Bronchial epithelial cell (primary cell): ENCODE data around the gene IL1RL2. TPM values are rescaled to one million over a fixed set of nuclear protein-coding genes. Genes with fewer than 3 reads are reported as not detected.

ENCODE experiments used
- DNase-seq: peaks from one replicate; pipeline ENCODE4 v3.0.0-alpha.2; 2010; ENCODE audit warnings: low read depth
- FAIRE-seq: peaks from 2 replicates; lab custom pipeline; 2011; peaks lifted over from hg19 to GRCh38; lab: Jason Lieb, UNC
- H3K27me3 ChIP-seq: 2 replicates; pipeline ENCODE4 v1.5.1; 2011; ENCODE audit warnings: low read length; ENCODE audit not compliant: control insufficient read depth, insufficient read depth
- H3K36me3 ChIP-seq: 2 replicates; pipeline ENCODE4 v1.5.1; 2011; ENCODE audit warnings: low read length; ENCODE audit not compliant: control insufficient read depth, insufficient read depth
- H3K4me3 ChIP-seq: 2 replicates; pipeline ENCODE4 v1.5.1; 2011; ENCODE audit warnings: mild to moderate bottlenecking, low read depth, low read length, control low read depth
- total RNA-seq: library from RNA; depleted of rRNA; stranded (reverse); fragments of >200 nt; gene quantifications from 2 replicates; pipeline ENCODE4 v1.2.1, GENCODE V29; 2014
- TF ChIP-seq, protein P1 (sequence below): IDR thresholded peaks from 2 replicates; pipeline ENCODE4 v1.5.1; 2011; ENCODE audit warnings: mild to moderate bottlenecking, moderate library complexity, low read length, control low read depth, inconsistent platforms; ENCODE audit not compliant: insufficient read depth, severe bottlenecking

Gene IL1RL2
- total RNA-seq, 1 donor from 2014 or later: 1.8 TPM

DNA sequence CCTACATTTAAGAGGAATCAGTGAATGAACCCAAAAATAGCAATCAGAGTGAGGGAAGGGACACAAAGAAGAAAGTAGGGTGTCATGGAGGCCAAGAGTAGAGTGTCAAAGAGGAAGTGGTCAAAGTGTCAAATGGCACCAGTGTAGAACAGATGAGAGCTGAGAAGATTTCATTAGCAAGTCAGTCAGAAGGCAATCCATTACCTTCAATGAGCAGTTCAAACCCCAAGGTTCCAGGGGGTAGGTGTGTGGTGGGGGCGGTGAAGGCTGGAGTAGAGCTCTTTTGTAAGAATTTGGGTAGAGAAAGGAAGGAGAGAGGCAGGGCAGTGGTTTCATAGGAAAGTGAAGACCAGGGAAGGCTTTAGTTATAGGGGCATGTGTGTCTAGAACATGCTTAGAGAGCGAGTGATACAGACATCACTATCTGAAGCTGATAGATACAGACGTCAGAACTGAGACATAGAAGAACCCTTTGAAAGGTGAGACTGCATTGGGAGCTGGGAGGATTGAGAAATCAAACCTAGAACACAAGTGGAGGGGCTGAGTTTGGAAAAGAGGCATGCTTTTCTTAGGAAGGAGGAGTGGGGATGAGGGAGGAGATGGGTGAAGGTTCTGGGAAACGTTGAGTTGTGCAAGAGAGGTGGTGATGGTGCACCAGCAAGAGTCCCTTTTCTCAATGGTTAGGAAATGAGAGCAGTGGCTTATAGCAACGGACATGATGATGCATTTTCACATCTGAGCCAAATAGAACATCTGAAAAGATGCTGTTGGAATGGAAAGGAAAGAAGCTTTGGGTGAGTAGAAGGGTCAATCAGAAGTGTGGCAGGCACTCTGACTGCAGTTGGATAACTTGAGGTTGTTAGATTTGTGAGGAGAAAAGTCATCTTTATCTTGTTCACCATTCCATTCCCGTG, 75.7 kb downstream of the IL1RL2 start:
- no peaks in the 10 kb centered on the region for H3K36me3 ChIP-seq
- no peaks in the 10 kb centered on the region for H3K27me3 ChIP-seq
- FAIRE-seq (no peak), DNase-seq (no peak)
- TF ChIP-seq, protein P1, sequence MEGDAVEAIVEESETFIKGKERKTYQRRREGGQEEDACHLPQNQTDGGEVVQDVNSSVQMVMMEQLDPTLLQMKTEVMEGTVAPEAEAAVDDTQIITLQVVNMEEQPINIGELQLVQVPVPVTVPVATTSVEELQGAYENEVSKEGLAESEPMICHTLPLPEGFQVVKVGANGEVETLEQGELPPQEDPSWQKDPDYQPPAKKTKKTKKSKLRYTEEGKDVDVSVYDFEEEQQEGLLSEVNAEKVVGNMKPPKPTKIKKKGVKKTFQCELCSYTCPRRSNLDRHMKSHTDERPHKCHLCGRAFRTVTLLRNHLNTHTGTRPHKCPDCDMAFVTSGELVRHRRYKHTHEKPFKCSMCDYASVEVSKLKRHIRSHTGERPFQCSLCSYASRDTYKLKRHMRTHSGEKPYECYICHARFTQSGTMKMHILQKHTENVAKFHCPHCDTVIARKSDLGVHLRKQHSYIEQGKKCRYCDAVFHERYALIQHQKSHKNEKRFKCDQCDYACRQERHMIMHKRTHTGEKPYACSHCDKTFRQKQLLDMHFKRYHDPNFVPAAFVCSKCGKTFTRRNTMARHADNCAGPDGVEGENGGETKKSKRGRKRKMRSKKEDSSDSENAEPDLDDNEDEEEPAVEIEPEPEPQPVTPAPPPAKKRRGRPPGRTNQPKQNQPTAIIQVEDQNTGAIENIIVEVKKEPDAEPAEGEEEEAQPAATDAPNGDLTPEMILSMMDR: no peak
- no peak overlapping the region for H3K4me3 ChIP-seq

GRCh38 chr2:102264952-102265351, 78.1 kb downstream of the IL1RL2 start:
- Histone ChIP-seq H3K27me3 (peaks cover 2% of the 10 kb centered on the region), H3K4me3 (no peak overlapping the region), H3K36me3 (no peaks in the 10 kb centered on the region)
- FAIRE-seq: peak; percentile 66
- TF ChIP-seq, protein P1: no peak
- DNase-seq: no peak

GRCh38 chr2:102266204-102266603, 79.4 kb downstream of the IL1RL2 start:
- TF ChIP-seq, protein P1: no peak
- Histone ChIP-seq H3K36me3 (no peaks in the 10 kb centered on the region), H3K4me3 (no peak overlapping the region), H3K27me3 (peaks cover 4% of the 10 kb centered on the region)
- DNase-seq (no peak), FAIRE-seq (no peak)

DNA sequence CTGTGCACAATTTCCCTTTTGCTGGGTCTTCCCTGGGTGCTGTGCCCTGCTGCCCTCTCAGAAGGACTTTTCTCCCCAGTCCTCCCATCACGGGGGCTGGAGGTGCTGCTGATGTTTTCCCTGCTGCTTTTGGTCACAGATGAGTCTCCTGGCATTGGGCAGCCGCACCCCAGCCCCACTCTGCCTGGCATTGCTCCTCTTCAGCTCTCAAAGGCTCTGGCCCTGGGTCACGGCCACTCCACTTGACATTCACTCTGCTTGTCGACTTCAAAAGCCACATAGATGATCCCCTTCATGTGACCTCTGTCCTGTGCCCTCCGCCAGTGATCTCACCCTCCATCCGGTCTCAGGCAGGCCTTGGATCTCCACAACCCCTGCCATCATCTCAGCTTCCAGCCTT, 81.0 kb downstream of the IL1RL2 start:
- FAIRE-seq (peak; percentile 93), DNase-seq (no peak)
- peaks cover 4% of the 10 kb centered on the region for H3K27me3 ChIP-seq
- no peak overlapping the region for H3K4me3 ChIP-seq
- TF ChIP-seq, protein P1: no peak
- no peaks in the 10 kb centered on the region for H3K36me3 ChIP-seq

DNA sequence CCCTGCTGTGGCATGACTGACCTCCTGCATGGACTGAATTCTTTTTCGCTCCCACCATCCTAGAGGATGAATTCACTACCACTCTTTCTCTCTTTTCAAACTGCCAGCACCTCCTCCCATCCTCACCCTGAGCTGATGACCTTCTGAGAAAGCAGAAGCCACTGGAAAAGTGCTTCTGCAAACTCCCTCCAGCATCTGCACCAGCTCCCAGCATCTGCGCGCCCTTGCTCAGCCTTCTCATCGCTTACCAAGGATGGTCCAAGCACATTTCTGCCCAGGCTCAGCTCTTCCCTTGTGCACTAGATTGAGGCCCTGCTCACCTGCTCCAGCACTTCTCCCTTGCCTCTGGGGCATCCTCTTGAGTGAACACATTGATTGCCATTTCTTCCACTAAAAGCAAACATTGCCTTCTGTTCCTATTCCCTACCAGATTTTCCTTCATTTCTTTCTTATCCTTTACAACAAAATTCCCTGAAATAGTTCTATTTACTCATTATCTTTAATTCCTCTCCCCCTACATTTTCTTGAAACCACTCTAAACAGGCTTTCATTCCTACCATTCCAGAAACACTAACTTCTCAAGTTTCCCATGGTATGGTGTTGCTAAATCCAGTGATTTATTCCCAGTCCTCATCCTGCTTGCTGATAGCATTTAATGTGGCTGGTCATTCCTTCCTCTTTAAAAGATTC, 81.8 kb downstream of the IL1RL2 start:
- FAIRE-seq (no peak), DNase-seq (no peak)
- H3K27me3 ChIP-seq: peaks cover 4% of the 10 kb centered on the region
- H3K36me3 ChIP-seq: no peaks in the 10 kb centered on the region
- TF ChIP-seq, protein P1: no peak
- no peak overlapping the region for H3K4me3 ChIP-seq
